ENCODE data around the gene CCDC146. TPM values are rescaled to one million over a fixed set of nuclear protein-coding genes. Genes with fewer than 3 reads are reported as not detected.
"Not testable (repeated sequence)": the region's sequence is repeated elsewhere in the genome, so short reads cannot be mapped to it uniquely, and the experiment has no call there.

The CCDC146 gene
- total and polyA plus RNA-seq, 4 donors, result 19.6 to 30.5 (median 24.3) TPM

- DNase-seq (ENCODE audit: low read depth in 4 of 6, low spot score in 6 of 6), result no peak
- no peaks in the 10 kb centered on the region for H3K27me3 ChIP-seq (ENCODE audit: control insufficient read depth, insufficient read depth, low read length)
- H3K36me3 ChIP-seq (ENCODE audit: control insufficient read depth, insufficient read depth, low read length), result no peaks in the 10 kb centered on the region
- H3K27ac ChIP-seq (ENCODE audit: low read depth, low read length), result no peak overlapping the region
- H3K9me3 ChIP-seq (ENCODE audit: control insufficient read depth, insufficient read depth, low read length), result no peaks in the 10 kb centered on the region
- no peak overlapping the region for H3K4me3 ChIP-seq (ENCODE audit: low read depth, low read length)
- WGBS (ENCODE audit: insufficient coverage), result 100% methylated on average over 4 of the region's 4 CpGs
- H3K4me1 ChIP-seq (ENCODE audit: control insufficient read depth, insufficient read depth, low read length), result peaks cover 4% of the 10 kb centered on the region
Observed at GRCh38 chr7:77329466-77330168, 207.2 kb downstream of the CCDC146 start.

- DNase-seq (ENCODE audit: low read depth in 4 of 6, low spot score in 6 of 6), result no peak
- H3K36me3 ChIP-seq (ENCODE audit: control insufficient read depth, insufficient read depth, low read length), result no peaks in the 10 kb centered on the region
- no peak overlapping the region for H3K4me3 ChIP-seq (ENCODE audit: low read depth, low read length)
- H3K4me1 ChIP-seq (ENCODE audit: control insufficient read depth, insufficient read depth, low read length), result peaks cover 4% of the 10 kb centered on the region
- H3K9me3 ChIP-seq (ENCODE audit: control insufficient read depth, insufficient read depth, low read length), result no peaks in the 10 kb centered on the region
- H3K27ac ChIP-seq (ENCODE audit: low read depth, low read length), result no peak overlapping the region
- no peaks in the 10 kb centered on the region for H3K27me3 ChIP-seq (ENCODE audit: control insufficient read depth, insufficient read depth, low read length)
- WGBS (ENCODE audit: insufficient coverage), result 100% methylated on average over 1 of the region's 6 CpGs
Observed at GRCh38 chr7:77330169-77330882, 207.9 kb downstream of the CCDC146 start.

GRCh38 chr7:77331938-77332695, 209.7 kb downstream of the CCDC146 start:
- H3K36me3 ChIP-seq (ENCODE audit: control insufficient read depth, insufficient read depth, low read length), result no peaks in the 10 kb centered on the region
- no peaks in the 10 kb centered on the region for H3K9me3 ChIP-seq (ENCODE audit: control insufficient read depth, insufficient read depth, low read length)
- H3K27ac ChIP-seq (ENCODE audit: low read depth, low read length), result no peak overlapping the region
- H3K4me1 ChIP-seq (ENCODE audit: control insufficient read depth, insufficient read depth, low read length), result peaks cover 3% of the 10 kb centered on the region
- peak; percentile 67 to 96 (median 76) for DNase-seq (ENCODE audit: low read depth in 4 of 6, low spot score in 6 of 6)
- no peak overlapping the region for H3K4me3 ChIP-seq (ENCODE audit: low read depth, low read length)
- H3K27me3 ChIP-seq (ENCODE audit: control insufficient read depth, insufficient read depth, low read length), result no peaks in the 10 kb centered on the region
- WGBS (ENCODE audit: insufficient coverage), result 80% methylated on average over 1 of the region's 3 CpGs

GRCh38 chr7:77334039-77334438, 211.6 kb downstream of the CCDC146 start:
- no CpG with 5 or more reads among the region's 2 CpGs for WGBS (ENCODE audit: insufficient coverage)
- H3K4me1 ChIP-seq (ENCODE audit: control insufficient read depth, insufficient read depth, low read length); H3K27me3 ChIP-seq (ENCODE audit: control insufficient read depth, insufficient read depth, low read length); DNase-seq (ENCODE audit: low read depth in 4 of 6, low spot score in 6 of 6); H3K9me3 ChIP-seq (ENCODE audit: control insufficient read depth, insufficient read depth, low read length); H3K27ac ChIP-seq (ENCODE audit: low read depth, low read length); H3K4me3 ChIP-seq (ENCODE audit: low read depth, low read length); H3K36me3 ChIP-seq (ENCODE audit: control insufficient read depth, insufficient read depth, low read length): not testable (repeated sequence)

GRCh38 chr7:77335581-77335980, 213.2 kb downstream of the CCDC146 start:
- Histone ChIP-seq H3K4me1 (ENCODE audit: control insufficient read depth, insufficient read depth, low read length) (no peaks in the 10 kb centered on the region), H3K27me3 (ENCODE audit: control insufficient read depth, insufficient read depth, low read length) (no peaks in the 10 kb centered on the region), H3K4me3 (ENCODE audit: low read depth, low read length) (no peak overlapping the region), H3K9me3 (ENCODE audit: control insufficient read depth, insufficient read depth, low read length) (no peaks in the 10 kb centered on the region), H3K27ac (ENCODE audit: low read depth, low read length) (no peak overlapping the region), H3K36me3 (ENCODE audit: control insufficient read depth, insufficient read depth, low read length) (no peaks in the 10 kb centered on the region)
- peak in 2 of 6 donors; percentile 42 to 90 for DNase-seq (ENCODE audit: low read depth in 4 of 6, low spot score in 6 of 6)

- no CpG with 5 or more reads among the region's 2 CpGs for WGBS (ENCODE audit: insufficient coverage)
- Histone ChIP-seq H3K4me1 (ENCODE audit: control insufficient read depth, insufficient read depth, low read length) (no peaks in the 10 kb centered on the region), H3K4me3 (ENCODE audit: low read depth, low read length) (no peak overlapping the region), H3K27me3 (ENCODE audit: control insufficient read depth, insufficient read depth, low read length) (no peaks in the 10 kb centered on the region), H3K36me3 (ENCODE audit: control insufficient read depth, insufficient read depth, low read length) (no peaks in the 10 kb centered on the region), H3K9me3 (ENCODE audit: control insufficient read depth, insufficient read depth, low read length) (no peaks in the 10 kb centered on the region), H3K27ac (ENCODE audit: low read depth, low read length) (no peak overlapping the region)
- no peak for DNase-seq (ENCODE audit: low read depth in 4 of 6, low spot score in 6 of 6)
Observed at GRCh38 chr7:77337456-77337990, 215.1 kb downstream of the CCDC146 start.

GRCh38 chr7:77338260-77338659, 215.8 kb downstream of the CCDC146 start:
- no peak overlapping the region for H3K4me3 ChIP-seq (ENCODE audit: low read depth, low read length)
- no peaks in the 10 kb centered on the region for H3K36me3 ChIP-seq (ENCODE audit: control insufficient read depth, insufficient read depth, low read length)
- H3K9me3 ChIP-seq (ENCODE audit: control insufficient read depth, insufficient read depth, low read length), result no peaks in the 10 kb centered on the region
- WGBS (ENCODE audit: insufficient coverage), result no CpG with 5 or more reads among the region's 4 CpGs
- no peak for DNase-seq (ENCODE audit: low read depth in 4 of 6, low spot score in 6 of 6)
- H3K4me1 ChIP-seq (ENCODE audit: control insufficient read depth, insufficient read depth, low read length), result no peaks in the 10 kb centered on the region
- no peak overlapping the region for H3K27ac ChIP-seq (ENCODE audit: low read depth, low read length)
- no peaks in the 10 kb centered on the region for H3K27me3 ChIP-seq (ENCODE audit: control insufficient read depth, insufficient read depth, low read length)

- H3K36me3 ChIP-seq (ENCODE audit: control insufficient read depth, insufficient read depth, low read length), result no peaks in the 10 kb centered on the region
- DNase-seq (ENCODE audit: low read depth in 4 of 6, low spot score in 6 of 6), result no peak
- 60% methylated on average over 4 of the region's 5 CpGs for WGBS (ENCODE audit: insufficient coverage)
- no peaks in the 10 kb centered on the region for H3K27me3 ChIP-seq (ENCODE audit: control insufficient read depth, insufficient read depth, low read length)
- no peak overlapping the region for H3K4me3 ChIP-seq (ENCODE audit: low read depth, low read length)
- no peak overlapping the region for H3K27ac ChIP-seq (ENCODE audit: low read depth, low read length)
- no peaks in the 10 kb centered on the region for H3K4me1 ChIP-seq (ENCODE audit: control insufficient read depth, insufficient read depth, low read length)
- no peaks in the 10 kb centered on the region for H3K9me3 ChIP-seq (ENCODE audit: control insufficient read depth, insufficient read depth, low read length)
Observed at GRCh38 chr7:77338883-77339629, 216.6 kb downstream of the CCDC146 start.

GRCh38 chr7:77339726-77340125, 217.3 kb downstream of the CCDC146 start:
- Histone ChIP-seq H3K27ac (ENCODE audit: low read depth, low read length) (no peak overlapping the region), H3K36me3 (ENCODE audit: control insufficient read depth, insufficient read depth, low read length) (no peaks in the 10 kb centered on the region), H3K9me3 (ENCODE audit: control insufficient read depth, insufficient read depth, low read length) (no peaks in the 10 kb centered on the region), H3K27me3 (ENCODE audit: control insufficient read depth, insufficient read depth, low read length) (no peaks in the 10 kb centered on the region), H3K4me1 (ENCODE audit: control insufficient read depth, insufficient read depth, low read length) (no peaks in the 10 kb centered on the region), H3K4me3 (ENCODE audit: low read depth, low read length) (no peak overlapping the region)
- WGBS (ENCODE audit: insufficient coverage), result 82% methylated on average over 2 of the region's 5 CpGs
- DNase-seq (ENCODE audit: low read depth in 4 of 6, low spot score in 6 of 6), result no peak
